ENCODE measurements around the gene ARHGAP26. TPM values are rescaled to one million over a fixed set of nuclear protein-coding genes. Genes with fewer than 3 reads are reported as not detected.

Gene ARHGAP26
- total and polyA plus RNA-seq, 9 donors = 1.9 to 47.1 (median 12.0) TPM

DNA sequence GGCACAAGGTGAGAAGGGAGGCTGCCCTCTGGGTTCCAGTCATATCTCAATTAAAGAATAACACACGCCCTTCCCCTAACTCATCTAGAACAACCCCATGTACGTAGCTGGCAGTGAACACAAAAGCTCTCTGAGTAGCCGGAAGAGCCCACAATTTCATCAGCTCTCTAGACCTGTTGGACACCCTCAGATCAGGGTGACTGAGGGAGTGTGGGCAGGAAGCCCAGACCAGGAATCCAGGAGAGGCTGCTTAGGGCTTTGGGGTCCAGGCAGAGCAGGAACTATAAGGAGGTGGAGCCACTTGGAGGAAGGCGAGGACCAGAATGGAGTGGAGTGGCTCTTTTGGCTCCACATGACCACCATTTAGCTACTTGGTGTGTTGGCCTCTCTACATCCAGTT lies 395.9 kb downstream of the ARHGAP26 start:
- Histone ChIP-seq H3K4me1 (ENCODE audit: insufficient read depth) (no peaks in the 10 kb centered on the region), H3K27me3 (no peaks in the 10 kb centered on the region), H3K36me3 (no peaks in the 10 kb centered on the region), H3K27ac (no peak overlapping the region), H3K9me3 (no peaks in the 10 kb centered on the region), H3K4me3 (no peak overlapping the region)
- TF ChIP-seq POLR2A (IDR thresholded peaks at IDR 0.05) = no peak
- TF ChIP-seq, protein P1, sequence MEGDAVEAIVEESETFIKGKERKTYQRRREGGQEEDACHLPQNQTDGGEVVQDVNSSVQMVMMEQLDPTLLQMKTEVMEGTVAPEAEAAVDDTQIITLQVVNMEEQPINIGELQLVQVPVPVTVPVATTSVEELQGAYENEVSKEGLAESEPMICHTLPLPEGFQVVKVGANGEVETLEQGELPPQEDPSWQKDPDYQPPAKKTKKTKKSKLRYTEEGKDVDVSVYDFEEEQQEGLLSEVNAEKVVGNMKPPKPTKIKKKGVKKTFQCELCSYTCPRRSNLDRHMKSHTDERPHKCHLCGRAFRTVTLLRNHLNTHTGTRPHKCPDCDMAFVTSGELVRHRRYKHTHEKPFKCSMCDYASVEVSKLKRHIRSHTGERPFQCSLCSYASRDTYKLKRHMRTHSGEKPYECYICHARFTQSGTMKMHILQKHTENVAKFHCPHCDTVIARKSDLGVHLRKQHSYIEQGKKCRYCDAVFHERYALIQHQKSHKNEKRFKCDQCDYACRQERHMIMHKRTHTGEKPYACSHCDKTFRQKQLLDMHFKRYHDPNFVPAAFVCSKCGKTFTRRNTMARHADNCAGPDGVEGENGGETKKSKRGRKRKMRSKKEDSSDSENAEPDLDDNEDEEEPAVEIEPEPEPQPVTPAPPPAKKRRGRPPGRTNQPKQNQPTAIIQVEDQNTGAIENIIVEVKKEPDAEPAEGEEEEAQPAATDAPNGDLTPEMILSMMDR (IDR thresholded peaks at IDR 0.05) = no peak
- TF ChIP-seq EP300 (IDR thresholded peaks at IDR 0.05) = no peak
- intact Hi-C loops (cut with DNase I) = no loop called here
- WGBS, 3 donors = 90 to 97% (median 91%) methylated on average over 4 of the region's 4 CpGs
- DNase-seq = no peak

DNA sequence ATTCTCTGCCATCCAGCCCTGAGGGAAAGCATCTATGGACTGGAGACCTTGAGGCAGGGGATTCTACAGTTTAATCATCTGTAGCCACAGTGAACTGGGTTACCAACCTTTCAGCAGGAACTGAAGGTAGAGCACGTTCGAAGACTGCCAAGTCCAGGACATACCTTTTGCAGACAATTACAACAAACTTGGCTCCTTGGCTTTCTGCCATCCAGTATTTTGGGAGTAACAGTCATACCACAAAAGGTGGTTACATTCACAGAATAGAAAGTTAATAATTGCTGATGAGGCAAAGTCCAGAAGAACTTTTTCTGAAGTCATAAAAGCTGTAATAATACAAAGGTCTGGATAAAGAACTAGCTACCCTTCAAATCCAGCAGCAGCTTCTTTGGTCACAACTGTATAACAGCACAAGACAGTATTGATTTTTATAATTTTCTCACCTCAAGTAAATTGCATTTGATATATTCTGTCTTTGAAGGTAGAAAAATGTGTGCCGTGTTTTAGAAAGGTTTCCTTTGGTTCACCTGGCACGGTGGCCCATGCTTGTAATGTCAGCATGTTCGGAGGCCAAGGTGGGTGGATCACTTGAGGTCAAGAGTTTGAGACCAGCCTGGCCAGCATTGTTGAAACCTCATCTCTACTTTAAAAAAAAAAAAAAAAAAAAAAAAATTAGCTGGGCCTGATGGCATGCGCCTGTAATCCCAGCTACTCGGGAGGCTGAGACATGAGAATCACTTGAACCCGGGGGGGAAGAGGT lies 396.7 kb downstream of the ARHGAP26 start:
- Histone ChIP-seq H3K4me1 (ENCODE audit: insufficient read depth) (no peaks in the 10 kb centered on the region), H3K9me3 (no peaks in the 10 kb centered on the region), H3K4me3 (no peak overlapping the region), H3K27ac (no peak overlapping the region), H3K36me3 (no peaks in the 10 kb centered on the region), H3K27me3 (no peaks in the 10 kb centered on the region)
- no peak for DNase-seq
- WGBS, 3 donors = 90 to 94% (median 90%) methylated on average over 8 of the region's 8 CpGs
- TF ChIP-seq, protein P1 (IDR thresholded peaks at IDR 0.05) = no peak
- TF ChIP-seq POLR2A (IDR thresholded peaks at IDR 0.05) (no peak), EP300 (IDR thresholded peaks at IDR 0.05) (no peak)
- intact Hi-C loops (cut with DNase I) = no loop called here

DNA sequence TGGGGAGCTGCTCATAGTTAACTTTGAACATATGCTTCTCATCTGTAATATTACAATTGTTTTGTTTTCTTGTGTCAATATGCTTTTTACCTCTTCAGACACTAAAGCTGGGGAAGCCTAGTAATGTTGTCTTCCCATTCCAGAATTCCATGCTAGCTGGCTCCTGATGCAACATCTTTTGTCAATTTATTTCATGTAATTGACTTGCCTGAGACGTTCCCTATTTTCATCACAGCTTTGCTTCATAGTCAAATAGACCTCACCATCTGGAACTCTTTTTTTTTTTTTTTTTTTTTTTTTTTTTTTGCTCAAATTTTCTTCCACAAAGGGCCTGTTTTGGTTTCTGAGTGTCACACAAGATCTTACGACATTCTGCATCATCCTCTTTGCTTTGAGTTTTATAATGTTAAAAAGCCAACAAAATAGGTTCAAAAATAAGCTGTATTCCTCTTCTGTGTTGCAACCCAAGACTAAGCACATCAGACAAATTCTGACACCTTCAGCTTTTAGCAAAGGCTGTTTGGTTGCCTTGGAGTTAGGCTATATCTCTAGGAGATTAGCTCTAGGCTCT lies 398.1 kb downstream of the ARHGAP26 start:
- H3K4me1 ChIP-seq (ENCODE audit: insufficient read depth) = no peaks in the 10 kb centered on the region
- TF ChIP-seq EP300 (IDR thresholded peaks at IDR 0.05) (no peak), POLR2A (IDR thresholded peaks at IDR 0.05) (no peak)
- TF ChIP-seq, protein P1 (IDR thresholded peaks at IDR 0.05) = no peak
- no peak overlapping the region for H3K27ac ChIP-seq
- no peak for DNase-seq
- no peaks in the 10 kb centered on the region for H3K36me3 ChIP-seq
- intact Hi-C loops (cut with DNase I) = no loop called here
- H3K9me3 ChIP-seq = no peaks in the 10 kb centered on the region
- H3K4me3 ChIP-seq = no peak overlapping the region
- WGBS, 3 donors = 86 to 91% (median 88%) methylated on average over 2 of the region's 2 CpGs
- H3K27me3 ChIP-seq = no peaks in the 10 kb centered on the region

DNA sequence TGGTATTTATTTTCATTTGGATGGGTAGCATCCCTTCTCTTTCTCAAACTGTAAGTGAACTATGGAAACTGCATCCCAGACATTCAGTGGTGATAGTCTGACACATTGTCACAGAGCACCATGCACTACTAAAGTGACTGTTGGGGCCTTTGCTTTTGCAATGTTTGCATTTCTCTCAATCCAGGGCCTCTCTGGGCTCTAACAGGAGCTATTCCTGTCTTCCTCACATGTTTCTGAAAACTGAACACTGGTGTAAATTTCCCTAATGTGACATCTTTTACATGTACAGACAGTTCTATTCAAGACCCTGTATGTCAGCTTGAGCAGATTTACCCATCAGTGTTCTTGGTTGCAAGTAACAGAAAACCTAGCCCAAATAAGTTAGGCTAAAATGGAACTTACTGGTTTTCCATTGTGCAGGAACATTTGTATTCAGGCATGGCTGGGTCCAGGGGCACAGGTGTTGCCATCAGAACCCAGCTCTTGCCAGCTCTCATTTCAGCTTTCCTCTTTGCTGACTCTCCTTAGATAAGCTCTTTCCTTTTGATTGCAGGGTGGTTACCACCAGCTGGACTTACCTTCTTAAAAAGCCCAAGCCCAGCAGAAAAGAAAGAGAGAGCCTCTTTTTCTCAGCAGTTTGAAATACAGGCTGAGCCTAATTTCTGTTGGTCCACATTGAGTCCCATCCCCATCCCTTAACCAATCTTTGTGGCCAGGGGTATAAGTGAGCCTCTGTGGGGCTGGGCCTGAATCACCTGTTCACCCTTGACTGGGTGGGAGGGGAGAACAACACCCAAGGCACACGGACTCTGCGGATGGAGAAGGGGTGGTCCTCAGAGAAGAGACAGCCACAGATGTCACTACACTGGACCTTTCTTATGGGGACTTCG lies 399.0 kb downstream of the ARHGAP26 start:
- no peak overlapping the region for H3K27ac ChIP-seq
- intact Hi-C loops (cut with DNase I) = no loop called here

More for the DNA sequence above, 399.0 kb downstream of the ARHGAP26 start:
- no peaks in the 10 kb centered on the region for H3K4me1 ChIP-seq (ENCODE audit: insufficient read depth)
- no peak for DNase-seq
- no peaks in the 10 kb centered on the region for H3K9me3 ChIP-seq
- no peak overlapping the region for H3K4me3 ChIP-seq
- H3K36me3 ChIP-seq = no peaks in the 10 kb centered on the region
- 91 to 95% (median 94%) methylated on average over 3 of the region's 3 CpGs for WGBS, 3 donors
- H3K27me3 ChIP-seq = no peaks in the 10 kb centered on the region
- TF ChIP-seq, protein P1 (IDR thresholded peaks at IDR 0.05) = no peak
- no peak for TF ChIP-seq POLR2A (IDR thresholded peaks at IDR 0.05)
- no peak for TF ChIP-seq EP300 (IDR thresholded peaks at IDR 0.05)
